ENCODE data around the gene NIBAN1.
"Not testable (repeated sequence)": the region's sequence is repeated elsewhere in the genome, so short reads cannot be mapped to it uniquely, and the experiment has no call there.

The NIBAN1 gene

GRCh38 chr1:184957901-184958300 is 16.4 kb downstream of the NIBAN1 start:
- not testable (repeated sequence) for DNase-seq (ENCODE audit: low read depth, low spot score); H3K9me3 ChIP-seq (ENCODE audit: control insufficient read depth, insufficient read depth, low read length); H3K36me3 ChIP-seq (ENCODE audit: control insufficient read depth, insufficient read depth, low read length); H3K27me3 ChIP-seq (ENCODE audit: control insufficient read depth, insufficient read depth, low read length); H3K27ac ChIP-seq (ENCODE audit: low read length); H3K4me3 ChIP-seq (ENCODE audit: low read length); H3K4me1 ChIP-seq (ENCODE audit: control insufficient read depth, insufficient read depth, low read length)
- no CpG with 5 or more reads among the region's 2 CpGs for WGBS (ENCODE audit: insufficient coverage, insufficient read length)

GRCh38 chr1:184956999-184957700 is 17.2 kb downstream of the NIBAN1 start:
- WGBS (ENCODE audit: insufficient coverage, insufficient read length): no CpG with 5 or more reads among the region's 4 CpGs
- Histone ChIP-seq H3K4me3 (ENCODE audit: low read length) (no peak overlapping the region), H3K9me3 (ENCODE audit: control insufficient read depth, insufficient read depth, low read length) (no peaks in the 10 kb centered on the region), H3K27ac (ENCODE audit: low read length) (no peak overlapping the region), H3K27me3 (ENCODE audit: control insufficient read depth, insufficient read depth, low read length) (no peaks in the 10 kb centered on the region), H3K4me1 (ENCODE audit: control insufficient read depth, insufficient read depth, low read length) (no peaks in the 10 kb centered on the region), H3K36me3 (ENCODE audit: control insufficient read depth, insufficient read depth, low read length) (no peaks in the 10 kb centered on the region)
- no peak for DNase-seq (ENCODE audit: low read depth, low spot score)

GRCh38 chr1:184954232-184954995 is 19.9 kb downstream of the NIBAN1 start:
- H3K27me3 ChIP-seq (ENCODE audit: control insufficient read depth, insufficient read depth, low read length): no peaks in the 10 kb centered on the region
- DNase-seq (ENCODE audit: low read depth, low spot score): no peak
- H3K4me1 ChIP-seq (ENCODE audit: control insufficient read depth, insufficient read depth, low read length): no peaks in the 10 kb centered on the region
- no peaks in the 10 kb centered on the region for H3K36me3 ChIP-seq (ENCODE audit: control insufficient read depth, insufficient read depth, low read length)
- H3K27ac ChIP-seq (ENCODE audit: low read length): no peak overlapping the region
- H3K9me3 ChIP-seq (ENCODE audit: control insufficient read depth, insufficient read depth, low read length): no peaks in the 10 kb centered on the region
- WGBS (ENCODE audit: insufficient coverage, insufficient read length): no CpG with 5 or more reads among the region's 4 CpGs
- H3K4me3 ChIP-seq (ENCODE audit: low read length): no peak overlapping the region

GRCh38 chr1:184953600-184954219 is 20.6 kb downstream of the NIBAN1 start:
- no peaks in the 10 kb centered on the region for H3K9me3 ChIP-seq (ENCODE audit: control insufficient read depth, insufficient read depth, low read length)
- no peaks in the 10 kb centered on the region for H3K27me3 ChIP-seq (ENCODE audit: control insufficient read depth, insufficient read depth, low read length)
- H3K36me3 ChIP-seq (ENCODE audit: control insufficient read depth, insufficient read depth, low read length): no peaks in the 10 kb centered on the region
- WGBS (ENCODE audit: insufficient coverage, insufficient read length): no CpG with 5 or more reads among the region's 6 CpGs
- no peaks in the 10 kb centered on the region for H3K4me1 ChIP-seq (ENCODE audit: control insufficient read depth, insufficient read depth, low read length)
- no peak overlapping the region for H3K27ac ChIP-seq (ENCODE audit: low read length)
- DNase-seq (ENCODE audit: low read depth, low spot score): no peak
- H3K4me3 ChIP-seq (ENCODE audit: low read length): no peak overlapping the region

GRCh38 chr1:184952428-184952827 is 21.9 kb downstream of the NIBAN1 start:
- Histone ChIP-seq H3K9me3 (ENCODE audit: control insufficient read depth, insufficient read depth, low read length) (no peaks in the 10 kb centered on the region), H3K27ac (ENCODE audit: low read length) (no peak overlapping the region), H3K4me3 (ENCODE audit: low read length) (no peak overlapping the region), H3K36me3 (ENCODE audit: control insufficient read depth, insufficient read depth, low read length) (no peaks in the 10 kb centered on the region), H3K27me3 (ENCODE audit: control insufficient read depth, insufficient read depth, low read length) (no peaks in the 10 kb centered on the region), H3K4me1 (ENCODE audit: control insufficient read depth, insufficient read depth, low read length) (no peaks in the 10 kb centered on the region)
- no peak for DNase-seq (ENCODE audit: low read depth, low spot score)
- WGBS (ENCODE audit: insufficient coverage, insufficient read length): no CpG with 5 or more reads among the region's 4 CpGs

GRCh38 chr1:184951788-184952187 is 22.5 kb downstream of the NIBAN1 start:
- no peaks in the 10 kb centered on the region for H3K9me3 ChIP-seq (ENCODE audit: control insufficient read depth, insufficient read depth, low read length)
- no peaks in the 10 kb centered on the region for H3K36me3 ChIP-seq (ENCODE audit: control insufficient read depth, insufficient read depth, low read length)
- no peaks in the 10 kb centered on the region for H3K27me3 ChIP-seq (ENCODE audit: control insufficient read depth, insufficient read depth, low read length)
- no CpG with 5 or more reads among the region's 3 CpGs for WGBS (ENCODE audit: insufficient coverage, insufficient read length)
- no peak overlapping the region for H3K27ac ChIP-seq (ENCODE audit: low read length)
- no peak overlapping the region for H3K4me3 ChIP-seq (ENCODE audit: low read length)
- no peak for DNase-seq (ENCODE audit: low read depth, low spot score)
- H3K4me1 ChIP-seq (ENCODE audit: control insufficient read depth, insufficient read depth, low read length): no peaks in the 10 kb centered on the region; the same call in 1 of the 2 replicates

- WGBS (ENCODE audit: insufficient coverage, insufficient read length): no CpG with 5 or more reads among the region's 2 CpGs
- Histone ChIP-seq H3K9me3 (ENCODE audit: control insufficient read depth, insufficient read depth, low read length) (no peaks in the 10 kb centered on the region), H3K4me3 (ENCODE audit: low read length) (no peak overlapping the region), H3K4me1 (ENCODE audit: control insufficient read depth, insufficient read depth, low read length) (no peaks in the 10 kb centered on the region; the same call in 1 of the 2 replicates), H3K27ac (ENCODE audit: low read length) (no peak overlapping the region), H3K27me3 (ENCODE audit: control insufficient read depth, insufficient read depth, low read length) (no peaks in the 10 kb centered on the region), H3K36me3 (ENCODE audit: control insufficient read depth, insufficient read depth, low read length) (no peaks in the 10 kb centered on the region)
- DNase-seq (ENCODE audit: low read depth, low spot score): no peak
Measured at GRCh38 chr1:184950906-184951305, 23.4 kb downstream of the NIBAN1 start.

DNA sequence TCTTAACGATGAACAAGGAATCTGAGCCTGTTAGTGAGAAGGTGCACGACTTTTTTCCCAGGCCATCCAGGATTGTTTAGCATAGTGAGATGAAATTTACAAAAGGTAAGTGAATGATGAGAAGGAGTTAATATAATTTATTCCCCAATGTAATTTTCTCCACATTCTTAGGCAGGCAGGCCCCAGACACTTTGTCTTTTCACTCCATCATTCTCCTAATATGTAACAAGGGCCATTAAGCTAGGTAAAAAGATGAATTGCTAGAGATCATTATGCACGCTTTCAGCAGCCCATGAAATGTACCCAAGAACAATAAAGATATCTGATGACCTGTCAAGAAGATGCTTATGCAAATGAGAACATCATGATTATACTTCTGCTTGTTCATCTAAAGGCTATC is 24.1 kb downstream of the NIBAN1 start:
- no CpG with 5 or more reads among the region's 3 CpGs for WGBS (ENCODE audit: insufficient coverage, insufficient read length)
- H3K27ac ChIP-seq (ENCODE audit: low read length): no peak overlapping the region
- no peaks in the 10 kb centered on the region; the same call in 1 of the 2 replicates for H3K4me1 ChIP-seq (ENCODE audit: control insufficient read depth, insufficient read depth, low read length)
- no peaks in the 10 kb centered on the region for H3K27me3 ChIP-seq (ENCODE audit: control insufficient read depth, insufficient read depth, low read length)
- DNase-seq (ENCODE audit: low read depth, low spot score): no peak
- H3K9me3 ChIP-seq (ENCODE audit: control insufficient read depth, insufficient read depth, low read length): no peaks in the 10 kb centered on the region
- no peak overlapping the region for H3K4me3 ChIP-seq (ENCODE audit: low read length)
- H3K36me3 ChIP-seq (ENCODE audit: control insufficient read depth, insufficient read depth, low read length): no peaks in the 10 kb centered on the region

DNA sequence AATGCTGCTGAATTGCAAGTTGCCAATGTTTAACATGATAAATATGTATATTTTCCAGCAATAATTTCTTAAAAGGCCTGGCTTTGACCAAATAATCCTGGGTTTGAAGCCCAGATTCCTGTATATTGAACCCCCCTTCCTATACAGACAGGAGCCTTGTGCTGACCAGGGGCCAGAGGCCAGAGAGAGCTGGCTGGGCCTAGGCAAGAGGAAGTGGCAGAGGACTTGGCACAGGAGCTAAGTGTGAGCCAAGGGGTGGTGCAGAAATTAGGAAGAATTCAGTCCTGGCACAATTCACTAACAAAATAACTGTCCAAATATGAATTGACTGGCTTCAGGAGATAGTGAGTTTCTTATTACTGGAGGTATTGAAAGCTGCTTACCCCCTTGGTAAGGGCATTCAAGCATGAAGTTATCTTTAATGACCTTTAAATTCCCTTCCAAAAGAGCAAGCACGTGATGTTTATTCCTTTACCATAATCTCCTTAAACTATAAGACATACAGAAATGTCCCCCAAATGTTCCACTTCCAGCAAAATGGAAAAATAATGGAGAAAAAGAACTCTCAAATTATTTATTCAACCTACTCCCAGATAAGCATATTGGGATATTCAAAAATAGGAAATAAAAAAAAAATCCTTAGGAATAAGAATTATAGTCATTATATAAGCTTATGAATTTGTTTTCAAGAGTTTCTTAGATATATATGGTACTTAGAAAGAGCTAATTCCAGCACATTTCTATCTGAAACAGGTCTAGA is 26.6 kb downstream of the NIBAN1 start:
- no peak for DNase-seq (ENCODE audit: low read depth, low spot score)
- no peak overlapping the region for H3K4me3 ChIP-seq (ENCODE audit: low read length)
- H3K36me3 ChIP-seq (ENCODE audit: control insufficient read depth, insufficient read depth, low read length): no peaks in the 10 kb centered on the region
- H3K27ac ChIP-seq (ENCODE audit: low read length): no peak overlapping the region
- WGBS (ENCODE audit: insufficient coverage, insufficient read length): no CpG with 5 or more reads among the region's 1 CpG
- no peaks in the 10 kb centered on the region for H3K9me3 ChIP-seq (ENCODE audit: control insufficient read depth, insufficient read depth, low read length)
- no peaks in the 10 kb centered on the region; the same call in 1 of the 2 replicates for H3K4me1 ChIP-seq (ENCODE audit: control insufficient read depth, insufficient read depth, low read length)
- no peaks in the 10 kb centered on the region for H3K27me3 ChIP-seq (ENCODE audit: control insufficient read depth, insufficient read depth, low read length)

Data from iPS DF 6.9 (cell line).